ENCODE measurements around the gene SMIM41. TPM values are rescaled to one million over a fixed set of nuclear protein-coding genes. Genes with fewer than 3 reads are reported as not detected.

Gene SMIM41
- total RNA-seq, 4 donors from 2014 or later = 0.64 to 1.5 (median 0.80) TPM; not detected in 1

- no peaks in the 10 kb centered on the region for H3K9me3 ChIP-seq
- DNase-seq = no peak
- 40 to 63% methylated on average over 3 to 13 of the region's 13 CpGs for WGBS, 2 donors (ENCODE audit: low coverage in 1 of 2)
- peaks cover 11 to 27% (median 14%) of the 10 kb centered on the region in 4 donors for H3K4me1 ChIP-seq
- peak overlapping the region; percentile 60 to 77 (median 66) for H3K27ac ChIP-seq
- H3K4me3 ChIP-seq = no peak overlapping the region
- H3K36me3 ChIP-seq = peaks cover 0 to 2% (median under 1%) of the 10 kb centered on the region in 4 donors
- in situ Hi-C loops (cut with MboI; ENCODE audit: low pct_ligation_motif_present in 1 of 4, low pct_unique_long_range_greater_than_20kb in 1 of 4, low sequenced_read_pairs in 3 of 4) (loop anchor here in 3 of 4 donors (5.0 to 10.0 kb wide), 2 partner anchors 55 to 57 kb away; no protein-coding TSS in a partner anchor), intact Hi-C loops (cut with DNase I; ENCODE audit: low total_unique reads) (loop anchor here (2.0 kb wide), 1 partner anchor 55 kb away; no protein-coding TSS in a partner anchor)
- H3K27me3 ChIP-seq = no peaks in the 10 kb centered on the region
- TF ChIP-seq, protein P1, sequence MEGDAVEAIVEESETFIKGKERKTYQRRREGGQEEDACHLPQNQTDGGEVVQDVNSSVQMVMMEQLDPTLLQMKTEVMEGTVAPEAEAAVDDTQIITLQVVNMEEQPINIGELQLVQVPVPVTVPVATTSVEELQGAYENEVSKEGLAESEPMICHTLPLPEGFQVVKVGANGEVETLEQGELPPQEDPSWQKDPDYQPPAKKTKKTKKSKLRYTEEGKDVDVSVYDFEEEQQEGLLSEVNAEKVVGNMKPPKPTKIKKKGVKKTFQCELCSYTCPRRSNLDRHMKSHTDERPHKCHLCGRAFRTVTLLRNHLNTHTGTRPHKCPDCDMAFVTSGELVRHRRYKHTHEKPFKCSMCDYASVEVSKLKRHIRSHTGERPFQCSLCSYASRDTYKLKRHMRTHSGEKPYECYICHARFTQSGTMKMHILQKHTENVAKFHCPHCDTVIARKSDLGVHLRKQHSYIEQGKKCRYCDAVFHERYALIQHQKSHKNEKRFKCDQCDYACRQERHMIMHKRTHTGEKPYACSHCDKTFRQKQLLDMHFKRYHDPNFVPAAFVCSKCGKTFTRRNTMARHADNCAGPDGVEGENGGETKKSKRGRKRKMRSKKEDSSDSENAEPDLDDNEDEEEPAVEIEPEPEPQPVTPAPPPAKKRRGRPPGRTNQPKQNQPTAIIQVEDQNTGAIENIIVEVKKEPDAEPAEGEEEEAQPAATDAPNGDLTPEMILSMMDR (IDR thresholded peaks at IDR 0.05) = no peak
- no peak for TF ChIP-seq POLR2A (IDR thresholded peaks at IDR 0.05)
- TF ChIP-seq EP300 (IDR thresholded peaks at IDR 0.05; ENCODE audit: low read depth) = no peak
- TF ChIP-seq POLR2AphosphoS5 (IDR thresholded peaks at IDR 0.05) = peak in 1 of 3 donors; percentile 48
These were observed 2.6 kb downstream of the SMIM41 start for GRCh38 chr12:52082026-52082668.

DNA sequence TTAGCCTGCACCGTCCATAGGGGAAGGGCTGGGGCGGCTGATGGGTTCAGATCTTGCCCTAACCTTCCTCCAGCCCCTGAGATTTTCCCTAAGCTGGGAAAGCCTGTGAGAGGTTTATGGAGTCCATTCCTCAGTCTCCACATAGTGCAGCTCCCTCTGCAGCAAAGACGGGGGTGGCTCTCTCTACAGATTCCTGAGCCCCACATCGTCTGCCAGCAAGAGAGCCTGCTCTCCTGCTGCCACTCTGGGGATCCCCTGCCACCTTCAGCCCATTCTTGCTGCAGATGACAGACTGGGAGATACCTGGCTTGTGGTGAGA lies 3.1 kb downstream of the SMIM41 start:
- intact Hi-C loops (cut with DNase I; ENCODE audit: low total_unique reads) (loop anchor here (2.0 kb wide), 1 partner anchor 56 kb away; no protein-coding TSS in a partner anchor), in situ Hi-C loops (cut with MboI; ENCODE audit: low pct_ligation_motif_present in 1 of 4, low pct_unique_long_range_greater_than_20kb in 1 of 4, low sequenced_read_pairs in 3 of 4) (loop anchor here in 3 of 4 donors (5.0 to 10.0 kb wide), 2 partner anchors 55 to 58 kb away; no protein-coding TSS in a partner anchor)
- H3K4me3 ChIP-seq = no peak overlapping the region
- no peaks in the 10 kb centered on the region for H3K36me3 ChIP-seq
- no peak for TF ChIP-seq POLR2A (IDR thresholded peaks at IDR 0.05)
- TF ChIP-seq EP300 (IDR thresholded peaks at IDR 0.05; ENCODE audit: low read depth) = no peak
- TF ChIP-seq, protein P1 (IDR thresholded peaks at IDR 0.05) = no peak
- no peak for TF ChIP-seq POLR2AphosphoS5 (IDR thresholded peaks at IDR 0.05)
- 70% methylated on average over 4 of the region's 4 CpGs; no CpG with 5 or more reads in 1 of the 2 donors for WGBS, 2 donors (ENCODE audit: low coverage in 1 of 2)
- H3K27ac ChIP-seq = peak overlapping the region; percentile 60 to 77 (median 66)
- no peaks in the 10 kb centered on the region for H3K9me3 ChIP-seq
- no peaks in the 10 kb centered on the region for H3K27me3 ChIP-seq
- no peak for DNase-seq
- peaks cover 11 to 27% (median 14%) of the 10 kb centered on the region in 4 donors for H3K4me1 ChIP-seq

DNA sequence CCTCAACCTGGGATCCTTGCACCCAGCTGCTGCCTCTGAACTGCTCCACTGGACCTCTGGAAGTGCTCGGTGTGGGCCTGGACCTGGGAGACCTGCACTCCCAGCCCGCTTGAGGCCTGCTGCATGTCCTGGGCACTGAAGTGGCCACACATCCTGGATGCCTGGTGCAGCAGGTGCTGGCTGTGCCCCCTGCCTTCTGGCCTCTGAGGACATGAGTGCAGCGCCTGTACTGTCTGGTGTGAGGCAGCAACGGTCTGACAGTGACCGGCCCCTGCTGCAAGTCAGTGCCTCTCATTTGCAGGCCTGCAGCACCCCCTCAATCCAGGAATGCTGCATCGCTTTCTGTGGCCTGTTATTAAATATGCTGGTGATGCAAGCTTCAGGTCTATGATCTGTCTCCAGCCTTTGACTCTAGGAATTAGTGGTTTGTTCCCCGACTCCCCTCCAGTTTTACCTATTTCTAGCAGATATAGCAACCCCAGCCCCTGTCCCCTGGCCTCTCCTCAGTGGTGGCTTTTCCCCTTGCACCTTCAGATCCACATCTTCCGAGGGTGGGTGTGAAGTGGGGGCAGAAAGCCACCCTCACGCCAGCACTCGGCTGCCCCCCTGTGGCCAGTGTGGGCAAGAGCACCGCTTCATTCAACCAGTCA lies 3.6 kb downstream of the SMIM41 start:
- no peak overlapping the region for H3K4me3 ChIP-seq
- intact Hi-C loops (cut with DNase I; ENCODE audit: low total_unique reads) (loop anchor here (2.0 kb wide), 1 partner anchor 56 kb away; no protein-coding TSS in a partner anchor), in situ Hi-C loops (cut with MboI; ENCODE audit: low pct_ligation_motif_present in 1 of 4, low pct_unique_long_range_greater_than_20kb in 1 of 4, low sequenced_read_pairs in 3 of 4) (loop anchor here in 3 of 4 donors (5.0 to 10.0 kb wide), 2 partner anchors 56 to 58 kb away; no protein-coding TSS in a partner anchor)
- H3K27ac ChIP-seq = peak overlapping the region; percentile 60 to 77 (median 66)
- DNase-seq = peak; percentile 68
- no peaks in the 10 kb centered on the region for H3K9me3 ChIP-seq
- H3K4me1 ChIP-seq = peaks cover 11 to 27% (median 14%) of the 10 kb centered on the region in 4 donors
- TF ChIP-seq POLR2A (IDR thresholded peaks at IDR 0.05) = no peak
- no peak for TF ChIP-seq POLR2AphosphoS5 (IDR thresholded peaks at IDR 0.05)
- TF ChIP-seq EP300 (IDR thresholded peaks at IDR 0.05; ENCODE audit: low read depth) = no peak
- TF ChIP-seq, protein P1 (IDR thresholded peaks at IDR 0.05) = peak; percentile 94 to 98 (median 95)
- WGBS, 2 donors (ENCODE audit: low coverage in 1 of 2) = 20 to 27% methylated on average over 1 to 9 of the region's 11 CpGs
- H3K27me3 ChIP-seq = no peaks in the 10 kb centered on the region
- H3K36me3 ChIP-seq = no peaks in the 10 kb centered on the region

DNA sequence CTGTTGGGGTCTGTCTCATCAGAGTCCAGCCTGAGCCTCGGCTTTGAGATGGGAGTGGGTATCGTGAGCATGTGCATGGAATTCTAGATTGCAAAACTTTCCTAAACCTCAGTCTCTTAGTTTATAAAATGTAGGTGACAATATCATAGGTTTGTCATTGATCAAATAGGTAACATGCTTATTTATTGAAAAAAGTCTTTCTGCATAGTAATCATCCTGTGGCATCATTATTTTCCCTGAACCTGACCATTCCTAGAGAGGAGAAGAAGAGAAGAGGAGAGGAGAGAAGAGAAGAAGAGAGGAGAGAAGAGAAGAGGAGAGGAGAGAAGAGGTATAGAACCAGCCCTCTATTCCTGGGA lies 4.1 kb downstream of the SMIM41 start:
- no peak overlapping the region for H3K4me3 ChIP-seq
- 6% methylated on average over 2 of the region's 2 CpGs; no CpG with 5 or more reads in 1 of the 2 donors for WGBS, 2 donors (ENCODE audit: low coverage in 1 of 2)
- H3K27me3 ChIP-seq = peaks cover 2% of the 10 kb centered on the region
- no peak for DNase-seq
- no peak overlapping the region for H3K27ac ChIP-seq
- no peaks in the 10 kb centered on the region for H3K9me3 ChIP-seq
- H3K4me1 ChIP-seq = peaks cover 11 to 27% (median 14%) of the 10 kb centered on the region in 4 donors
- intact Hi-C loops (cut with DNase I; ENCODE audit: low total_unique reads) (loop anchor here (2.0 kb wide), 1 partner anchor 57 kb away; no protein-coding TSS in a partner anchor), in situ Hi-C loops (cut with MboI; ENCODE audit: low pct_ligation_motif_present in 1 of 4, low pct_unique_long_range_greater_than_20kb in 1 of 4, low sequenced_read_pairs in 3 of 4) (loop anchor here in 3 of 4 donors (5.0 to 10.0 kb wide), 2 partner anchors 56 to 59 kb away; no protein-coding TSS in a partner anchor)
- H3K36me3 ChIP-seq = no peaks in the 10 kb centered on the region
- no peak for TF ChIP-seq POLR2AphosphoS5 (IDR thresholded peaks at IDR 0.05)
- TF ChIP-seq, protein P1 (IDR thresholded peaks at IDR 0.05) = peak in 1 of 5 experiments; percentile 16
